Midbrain (tissue), 1 donor: ENCODE measurements around the gene PTBP1.
A peak's percentile ranks its signal among the peaks of the same experiment; 100 is the strongest.

Source experiments
- DNase-seq: peaks from one replicate; lab custom pipeline; 2025; lab: John Stamatoyannopoulos, UW

The PTBP1 gene

GRCh38 chr19:854549-854948 lies 57.3 kb downstream of the PTBP1 start:
- no peak for DNase-seq

GRCh38 chr19:855142-855541 lies 57.9 kb downstream of the PTBP1 start:
- no peak for DNase-seq

- no peak for DNase-seq
Observed at GRCh38 chr19:855566-856120, 58.4 kb downstream of the PTBP1 start.

GRCh38 chr19:858284-858683 lies 61.0 kb downstream of the PTBP1 start:
- no peak for DNase-seq

- DNase-seq: peak; percentile 17
Observed at GRCh38 chr19:858868-859843, 61.9 kb downstream of the PTBP1 start, which contains the start of gene CFD. Gene CFD, plus strand, starts transcription at chr19:859664. Its CDS starts 26 bp downstream, at chr19:859690.

GRCh38 chr19:861141-861755 lies 64.0 kb downstream of the PTBP1 start:
- DNase-seq: no peak
